ENCODE measurements around the gene PCDH1. TPM values are rescaled to one million over a fixed set of nuclear protein-coding genes. Genes with fewer than 3 reads are reported as not detected.

PCDH1 gene
- total and polyA plus RNA-seq, 2 of the 8 experiments (the other 6 are each of a cell fraction or from before 2014, with no cell fraction given): 101 to 102 TPM

DNA sequence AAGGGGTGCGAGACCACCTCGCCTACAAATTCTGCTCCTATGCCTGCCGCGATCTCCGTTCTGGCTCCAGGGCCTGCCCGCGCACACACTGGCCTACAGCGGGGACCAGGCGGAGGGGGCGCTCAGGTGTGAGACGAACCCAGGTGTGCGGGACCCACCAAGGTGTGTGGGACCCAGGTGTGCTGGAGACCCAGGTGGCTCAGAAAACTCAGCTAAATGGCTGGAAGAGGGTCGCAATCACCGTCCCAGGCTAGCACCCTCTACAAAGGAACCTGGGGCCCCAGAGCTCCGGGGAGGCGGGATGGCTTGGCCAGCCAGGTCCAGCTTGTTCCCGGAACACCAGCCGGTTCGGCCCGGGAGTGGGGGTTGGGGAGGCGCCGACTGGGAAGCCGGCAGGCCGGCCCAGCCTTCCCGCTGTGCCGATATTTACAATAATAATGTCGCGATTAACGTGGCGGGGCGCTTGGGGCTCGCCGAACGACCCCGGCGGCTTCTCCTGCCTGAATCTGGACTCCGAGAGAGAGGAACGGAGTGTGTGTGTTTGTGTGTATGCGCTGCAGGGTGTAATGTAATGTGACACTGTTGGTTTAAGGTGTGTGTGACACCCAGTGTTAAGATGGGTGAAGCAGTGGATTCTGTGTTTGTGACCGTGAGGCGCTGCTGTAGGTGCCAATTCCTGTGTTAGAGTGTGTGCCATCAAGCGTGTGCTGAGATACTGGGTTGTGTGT lies 1.4 kb downstream of the PCDH1 start (continued):
- TF ChIP-seq CBX5 (IDR thresholded peaks at IDR 0.05; ENCODE audit: low read depth, low read length) (no peak), NRF1 (IDR thresholded peaks at IDR 0.05; ENCODE audit: low read depth, low read length) (no peak), JUND (IDR thresholded peaks at IDR 0.05; ENCODE audit: low read length) (no peak), TBP (IDR thresholded peaks at IDR 0.05; ENCODE audit: low read depth, low read length) (0 out of 2 replicates have a peak, but pooled peaks have one; percentile 12), SUZ12 (IDR thresholded peaks at IDR 0.05; ENCODE audit: low read length) (no peak), EP300 (IDR thresholded peaks at IDR 0.05; ENCODE audit: borderline replicate concordance in 1 of 2, low read depth in 2 of 2, low read length in 2 of 2) (0 out of 3 replicates have a peak, but pooled peaks of 1 of the 2 experiments have one; percentile 38), CHD2 (IDR thresholded peaks at IDR 0.05; ENCODE audit: low read length) (peak; percentile 53; the same call in 1 of the 2 replicates), EGR1 (IDR thresholded peaks at IDR 0.05; ENCODE audit: borderline replicate concordance, low read depth, low read length) (no peak), KDM5A (IDR thresholded peaks at IDR 0.05; ENCODE audit: low read length) (no peak), ZNF274 (IDR thresholded peaks at IDR 0.05; ENCODE audit: borderline replicate concordance, extremely low read depth, low read length) (no peak), EZH2 (IDR thresholded peaks at IDR 0.05; ENCODE audit: low read depth, low read length, severe bottlenecking) (no peak), CEBPB (IDR thresholded peaks at IDR 0.05; ENCODE audit: low read depth, low read length) (no peak)

All from H1 (cell line).